ENCODE results near the gene MSI2.

MSI2 gene

DNA sequence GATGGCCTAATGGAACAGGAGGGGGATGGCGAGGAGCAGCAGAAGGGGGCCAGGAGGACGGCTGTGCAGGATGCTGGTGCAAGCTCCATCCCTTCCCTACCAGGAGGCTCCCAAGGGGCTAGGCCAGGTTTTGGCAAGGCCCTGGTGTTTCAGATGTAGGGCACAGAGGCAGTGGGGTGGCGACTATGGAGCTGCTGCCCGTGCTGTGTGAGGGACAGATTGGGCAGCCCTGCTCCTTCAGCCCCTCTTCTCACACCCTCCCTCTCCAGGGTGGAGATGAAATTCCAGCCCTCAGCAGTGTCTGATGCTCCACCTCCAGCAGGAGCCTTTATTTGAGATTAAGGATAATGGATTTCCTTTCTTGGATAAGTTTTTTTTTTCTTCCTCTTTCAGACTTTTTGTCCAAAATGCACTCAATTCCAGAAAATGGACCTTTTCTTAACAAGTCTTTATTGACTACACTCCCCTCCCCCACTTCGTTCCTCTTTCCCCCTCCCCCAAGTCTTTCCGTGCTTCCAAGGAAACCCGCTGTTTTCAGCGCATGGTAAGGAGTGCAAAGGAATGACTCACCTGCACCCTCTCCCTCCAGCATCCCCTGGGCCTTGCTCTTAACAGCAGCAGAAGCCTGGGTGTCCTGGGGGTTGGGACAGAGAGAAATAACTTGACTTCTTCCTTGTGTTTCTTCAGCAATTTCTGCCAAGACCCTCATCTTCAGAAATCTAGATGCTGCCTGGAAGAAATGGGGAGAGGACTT, 393.6 kb downstream of the MSI2 start:
- H3K79me2 ChIP-seq (ENCODE audit: insufficient read depth, low read length): no peaks in the 10 kb centered on the region
- H3K4me2 ChIP-seq (ENCODE audit: low read depth, low read length, poor library complexity, severe bottlenecking): no peak overlapping the region
- H3K4me3 ChIP-seq (ENCODE audit: insufficient read depth, low read length, poor library complexity, severe bottlenecking): no peak overlapping the region
- H3F3A ChIP-seq (ENCODE audit: insufficient read depth): no peaks in the 10 kb centered on the region
- H3K27me3 ChIP-seq (ENCODE audit: low read length): no peaks in the 10 kb centered on the region
- H3K9me3 ChIP-seq (ENCODE audit: insufficient read depth, low read length): no peaks in the 10 kb centered on the region
- TF ChIP-seq, protein P1, sequence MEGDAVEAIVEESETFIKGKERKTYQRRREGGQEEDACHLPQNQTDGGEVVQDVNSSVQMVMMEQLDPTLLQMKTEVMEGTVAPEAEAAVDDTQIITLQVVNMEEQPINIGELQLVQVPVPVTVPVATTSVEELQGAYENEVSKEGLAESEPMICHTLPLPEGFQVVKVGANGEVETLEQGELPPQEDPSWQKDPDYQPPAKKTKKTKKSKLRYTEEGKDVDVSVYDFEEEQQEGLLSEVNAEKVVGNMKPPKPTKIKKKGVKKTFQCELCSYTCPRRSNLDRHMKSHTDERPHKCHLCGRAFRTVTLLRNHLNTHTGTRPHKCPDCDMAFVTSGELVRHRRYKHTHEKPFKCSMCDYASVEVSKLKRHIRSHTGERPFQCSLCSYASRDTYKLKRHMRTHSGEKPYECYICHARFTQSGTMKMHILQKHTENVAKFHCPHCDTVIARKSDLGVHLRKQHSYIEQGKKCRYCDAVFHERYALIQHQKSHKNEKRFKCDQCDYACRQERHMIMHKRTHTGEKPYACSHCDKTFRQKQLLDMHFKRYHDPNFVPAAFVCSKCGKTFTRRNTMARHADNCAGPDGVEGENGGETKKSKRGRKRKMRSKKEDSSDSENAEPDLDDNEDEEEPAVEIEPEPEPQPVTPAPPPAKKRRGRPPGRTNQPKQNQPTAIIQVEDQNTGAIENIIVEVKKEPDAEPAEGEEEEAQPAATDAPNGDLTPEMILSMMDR (IDR thresholded peaks at IDR 0.05; ENCODE audit: insufficient read depth, low read length, poor library complexity, severe bottlenecking): no peak
- no peak for TF ChIP-seq EZH2phosphoT487 (conservative IDR thresholded peaks at IDR 0.05; ENCODE audit: low read length)
- no peak overlapping the region for H3K27ac ChIP-seq (ENCODE audit: low read depth, low read length)
- H3K9me2 ChIP-seq (replicated peaks; ENCODE audit: insufficient read depth, low read length): no peaks in the 10 kb centered on the region
- H4K20me1 ChIP-seq (ENCODE audit: low read depth, low read length): no peaks in the 10 kb centered on the region
- H2AFZ ChIP-seq (ENCODE audit: low read depth, low read length, severe bottlenecking): no peak overlapping the region
- no peak overlapping the region for H3K9ac ChIP-seq (ENCODE audit: low read length)
- no peaks in the 10 kb centered on the region for H3K36me3 ChIP-seq (ENCODE audit: low read length)

DNA sequence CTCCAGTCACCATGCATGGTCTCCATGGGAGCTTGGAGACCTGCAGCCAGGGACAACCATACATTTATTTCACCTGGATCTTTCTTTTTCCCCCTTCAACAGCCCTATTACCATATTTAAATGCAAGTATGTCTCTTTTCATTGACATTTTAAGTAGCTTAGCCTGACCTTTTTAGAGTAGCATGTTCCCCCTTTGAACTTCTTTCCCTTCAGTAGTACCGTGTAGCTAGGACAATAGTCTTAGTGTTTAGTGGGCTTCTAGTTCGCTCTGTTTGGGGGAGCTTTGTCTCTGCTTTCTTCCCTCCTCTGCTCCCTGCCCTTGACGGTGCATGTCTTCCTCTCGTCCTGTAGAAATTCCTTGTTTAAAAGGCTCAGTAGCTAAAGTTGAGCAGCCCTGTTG, 394.2 kb downstream of the MSI2 start:
- Histone ChIP-seq H3K4me3 (ENCODE audit: insufficient read depth, low read length, poor library complexity, severe bottlenecking) (no peak overlapping the region), H3K4me2 (ENCODE audit: low read depth, low read length, poor library complexity, severe bottlenecking) (no peak overlapping the region), H3K27me3 (ENCODE audit: low read length) (no peaks in the 10 kb centered on the region), H3K27ac (ENCODE audit: low read depth, low read length) (no peak overlapping the region), H3K9me2 (replicated peaks; ENCODE audit: insufficient read depth, low read length) (no peaks in the 10 kb centered on the region), H4K20me1 (ENCODE audit: low read depth, low read length) (no peaks in the 10 kb centered on the region), H3K9ac (ENCODE audit: low read length) (no peak overlapping the region), H3K79me2 (ENCODE audit: insufficient read depth, low read length) (no peaks in the 10 kb centered on the region), H2AFZ (ENCODE audit: low read depth, low read length, severe bottlenecking) (no peak overlapping the region), H3F3A (ENCODE audit: insufficient read depth) (no peaks in the 10 kb centered on the region), H3K36me3 (ENCODE audit: low read length) (no peaks in the 10 kb centered on the region), H3K9me3 (ENCODE audit: insufficient read depth, low read length) (no peaks in the 10 kb centered on the region)
- TF ChIP-seq, protein P1 (IDR thresholded peaks at IDR 0.05; ENCODE audit: insufficient read depth, low read length, poor library complexity, severe bottlenecking): no peak
- TF ChIP-seq EZH2phosphoT487 (conservative IDR thresholded peaks at IDR 0.05; ENCODE audit: low read length): no peak

- no peak overlapping the region for H2AFZ ChIP-seq (ENCODE audit: low read depth, low read length, severe bottlenecking)
- no peak for TF ChIP-seq EZH2phosphoT487 (conservative IDR thresholded peaks at IDR 0.05; ENCODE audit: low read length)
- TF ChIP-seq, protein P1 (IDR thresholded peaks at IDR 0.05; ENCODE audit: insufficient read depth, low read length, poor library complexity, severe bottlenecking): no peak
- H3K79me2 ChIP-seq (ENCODE audit: insufficient read depth, low read length): no peaks in the 10 kb centered on the region
- no peaks in the 10 kb centered on the region for H3F3A ChIP-seq (ENCODE audit: insufficient read depth)
- H3K36me3 ChIP-seq (ENCODE audit: low read length): no peaks in the 10 kb centered on the region
- no peak overlapping the region for H3K9ac ChIP-seq (ENCODE audit: low read length)
- no peaks in the 10 kb centered on the region for H3K27me3 ChIP-seq (ENCODE audit: low read length)
- no peak overlapping the region for H3K27ac ChIP-seq (ENCODE audit: low read depth, low read length)
- no peak overlapping the region for H3K4me2 ChIP-seq (ENCODE audit: low read depth, low read length, poor library complexity, severe bottlenecking)
- no peaks in the 10 kb centered on the region for H4K20me1 ChIP-seq (ENCODE audit: low read depth, low read length)
- H3K4me3 ChIP-seq (ENCODE audit: insufficient read depth, low read length, poor library complexity, severe bottlenecking): no peak overlapping the region
- H3K9me2 ChIP-seq (replicated peaks; ENCODE audit: insufficient read depth, low read length): no peaks in the 10 kb centered on the region
- no peaks in the 10 kb centered on the region for H3K9me3 ChIP-seq (ENCODE audit: insufficient read depth, low read length)
Measured at GRCh38 chr17:57651451-57651850, 395.1 kb downstream of the MSI2 start.

Measured in SU-DHL-6 (cell line).